GM19035 (cell line): ENCODE data around the gene SF3B1.
"Not testable (repeated sequence)": the region's sequence is repeated elsewhere in the genome, so short reads cannot be mapped to it uniquely, and the experiment has no call there.

Experiments
- ATAC-seq: cut with Tn5 transposase; IDR thresholded peaks from one replicate; pipeline ENCODE4 v1.9.1; 2021; ENCODE audit not compliant: unreplicated experiment

Gene SF3B1

GRCh38 chr2:197433780-197434438, 919 bp downstream of the SF3B1 start:
- ATAC-seq: no peak

- ATAC-seq: not testable (repeated sequence)
Observed at GRCh38 chr2:197432527-197432926, 2.3 kb downstream of the SF3B1 start.

- no peak for ATAC-seq
Observed at GRCh38 chr2:197431858-197432257, 3.0 kb downstream of the SF3B1 start.

- no peak for ATAC-seq
Observed at GRCh38 chr2:197427986-197428385, 6.8 kb downstream of the SF3B1 start.

- ATAC-seq: no peak
Observed at GRCh38 chr2:197426723-197427603, 7.9 kb downstream of the SF3B1 start.

- ATAC-seq: no peak
Observed at GRCh38 chr2:197425550-197425949, 9.3 kb downstream of the SF3B1 start.

GRCh38 chr2:197423307-197423706, 11.5 kb downstream of the SF3B1 start:
- ATAC-seq: no peak

- no peak for ATAC-seq
Observed at GRCh38 chr2:197419438-197419837, 15.4 kb downstream of the SF3B1 start.

- no peak for ATAC-seq
Observed at GRCh38 chr2:197416268-197416667, 18.6 kb downstream of the SF3B1 start.

GRCh38 chr2:197414515-197414914, 20.3 kb downstream of the SF3B1 start:
- ATAC-seq: no peak

- no peak for ATAC-seq
Observed at GRCh38 chr2:197414039-197414438, 20.8 kb downstream of the SF3B1 start.

GRCh38 chr2:197405582-197405981, 29.2 kb downstream of the SF3B1 start:
- no peak for ATAC-seq

- no peak for ATAC-seq
Observed at GRCh38 chr2:197399887-197400540, 34.8 kb downstream of the SF3B1 start.

- ATAC-seq: no peak
Observed at GRCh38 chr2:197398913-197399312, 35.9 kb downstream of the SF3B1 start.

- no peak for ATAC-seq
Observed at GRCh38 chr2:197391220-197391717, 43.6 kb downstream of the SF3B1 start.

GRCh38 chr2:197388866-197389587, 45.8 kb downstream of the SF3B1 start:
- ATAC-seq: no peak

- ATAC-seq: no peak
Observed at GRCh38 chr2:197387179-197387578, 47.6 kb downstream of the SF3B1 start.

- no peak for ATAC-seq
Observed at GRCh38 chr2:197386242-197386641, 48.6 kb downstream of the SF3B1 start.

- no peak for ATAC-seq
Observed at GRCh38 chr2:197383825-197384224, 51.0 kb downstream of the SF3B1 start.

- ATAC-seq: no peak
Observed at GRCh38 chr2:197381641-197382040, 53.2 kb downstream of the SF3B1 start.

- not testable (repeated sequence) for ATAC-seq
Observed at GRCh38 chr2:197379918-197380309, 54.9 kb downstream of the SF3B1 start.
